Upper lobe of left lung (tissue), 6 donors: ENCODE results near the gene MDC1. TPM values are rescaled to one million over a fixed set of nuclear protein-coding genes. Genes with fewer than 3 reads are reported as not detected.

Source experiments
- ATAC-seq, 2 donors: fragments of 200-7000 bp; cut with Tn5 transposase; one replicate each; pipeline ENCODE4 v1.9.1; 2022; ENCODE audit warnings: mild to moderate bottlenecking in 2 of 2, moderate library complexity in 2 of 2; ENCODE audit not compliant: low FRiP score in 2 of 2
- DNase-seq, 2 donors: peaks; one replicate each; pipeline ENCODE4 v3.0.0-alpha.2; 2019 to 2020
- H3K27ac ChIP-seq, 4 donors: fragments of 200-600 bp; sonication (generic); one replicate each; pipeline ENCODE4 v1.5.1; 2016 to 2019
- H3K27me3 ChIP-seq, 4 donors: fragments of 200-600 bp; sonication (generic); one replicate each; pipeline ENCODE4 v1.5.1; 2017 to 2019
- H3K36me3 ChIP-seq, 4 donors: fragments of 200-600 bp; sonication (generic); one replicate each; pipeline ENCODE4 v1.5.1; 2016 to 2019
- H3K4me1 ChIP-seq, 4 donors: fragments of 200-600 bp; sonication (generic); one replicate each; pipeline ENCODE4 v1.5.1; 2018 to 2019
- H3K4me3 ChIP-seq, 4 donors: fragments of 200-600 bp; sonication (generic); one replicate each; pipeline ENCODE4 v1.5.1; 2017 to 2019; ENCODE audit warnings: mild to moderate bottlenecking in 2 of 4, moderate library complexity in 1 of 4
- H3K9me3 ChIP-seq, 4 donors: fragments of 200-600 bp; sonication (generic); one replicate each; pipeline ENCODE4 v1.5.1; 2018 to 2019
- EP300 ChIP-seq, 4 donors: sonication (generic); formaldehyde crosslinking; IDR thresholded peaks; one replicate each; pipeline ENCODE4 v1.5.1; 2017; ENCODE audit warnings: antibody characterized with exemption in 4 of 4, control low read depth in 2 of 4
- POLR2A ChIP-seq, 4 donors: fragments of 450-650 bp; IDR thresholded peaks; one replicate each; pipeline ENCODE4 v1.5.1; 2016 to 2017; ENCODE audit warnings: antibody characterized with exemption in 4 of 4, mild to moderate bottlenecking in 2 of 4
- POLR2AphosphoS5 ChIP-seq, 2 donors: sonication (generic); formaldehyde crosslinking; IDR thresholded peaks; one replicate each; pipeline ENCODE4 v1.5.1; 2017; ENCODE audit warnings: antibody characterized with exemption in 2 of 2
- WGBS, 2 donors: methylation state at CpG; one replicate each; pipeline ENCODE4 v1.1.5; 2017 to 2018; 5-methylcytosine and 5-hydroxymethylcytosine counted together
- total RNA-seq, 6 donors: library from RNA; depleted of rRNA in 4 of 6; stranded (reverse); fragments of >200 nt in 4 of 6; gene quantifications; one replicate each; pipeline versions ENCODE4 v1.1.0 to v1.2.1, GENCODE V29; 2016 to 2021
- TF ChIP-seq, protein P1 (sequence below), 6 experiments: fragments of 450-650 bp in 4 of 6; fragments of 200-600 bp in 2 of 6; sonication (generic) in 2 of 6; IDR thresholded peaks; one replicate each; pipeline ENCODE4 v1.5.1; 2016 to 2019; ENCODE audit warnings: antibody characterized with exemption in 6 of 6
- donor health status: DM: no; HTN: no; CAD: no; lungs with moderate emphysema.
- donor health status: DM: no; HTN: yes; CAD: no; lungs with severe emphysema.

The MDC1 gene
- total RNA-seq, 6 donors from 2014 or later: 13.5 to 33.5 (median 24.2) TPM

- H3K27me3 ChIP-seq: no peaks in the 10 kb centered on the region
- 90 to 94% methylated on average over 12 of the region's 12 CpGs for WGBS, 2 donors
- no peaks in the 10 kb centered on the region for H3K9me3 ChIP-seq
- H3K4me3 ChIP-seq: no peak overlapping the region
- ATAC-seq (no peak), DNase-seq (no peak)
- H3K4me1 ChIP-seq: peaks cover 20 to 31% (median 22%) of the 10 kb centered on the region in 4 donors
- peaks cover 27 to 98% (median 71%) of the 10 kb centered on the region in 4 donors for H3K36me3 ChIP-seq
- TF ChIP-seq EP300 (IDR thresholded peaks at IDR 0.05) (no peak), POLR2A (IDR thresholded peaks at IDR 0.05) (no peak), POLR2AphosphoS5 (IDR thresholded peaks at IDR 0.05) (no peak)
- TF ChIP-seq, protein P1, sequence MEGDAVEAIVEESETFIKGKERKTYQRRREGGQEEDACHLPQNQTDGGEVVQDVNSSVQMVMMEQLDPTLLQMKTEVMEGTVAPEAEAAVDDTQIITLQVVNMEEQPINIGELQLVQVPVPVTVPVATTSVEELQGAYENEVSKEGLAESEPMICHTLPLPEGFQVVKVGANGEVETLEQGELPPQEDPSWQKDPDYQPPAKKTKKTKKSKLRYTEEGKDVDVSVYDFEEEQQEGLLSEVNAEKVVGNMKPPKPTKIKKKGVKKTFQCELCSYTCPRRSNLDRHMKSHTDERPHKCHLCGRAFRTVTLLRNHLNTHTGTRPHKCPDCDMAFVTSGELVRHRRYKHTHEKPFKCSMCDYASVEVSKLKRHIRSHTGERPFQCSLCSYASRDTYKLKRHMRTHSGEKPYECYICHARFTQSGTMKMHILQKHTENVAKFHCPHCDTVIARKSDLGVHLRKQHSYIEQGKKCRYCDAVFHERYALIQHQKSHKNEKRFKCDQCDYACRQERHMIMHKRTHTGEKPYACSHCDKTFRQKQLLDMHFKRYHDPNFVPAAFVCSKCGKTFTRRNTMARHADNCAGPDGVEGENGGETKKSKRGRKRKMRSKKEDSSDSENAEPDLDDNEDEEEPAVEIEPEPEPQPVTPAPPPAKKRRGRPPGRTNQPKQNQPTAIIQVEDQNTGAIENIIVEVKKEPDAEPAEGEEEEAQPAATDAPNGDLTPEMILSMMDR (IDR thresholded peaks at IDR 0.05): no peak
- H3K27ac ChIP-seq: no peak overlapping the region
Observed at GRCh38 chr6:30732237-30732943, 15.3 kb upstream of the MDC1 start.

DNA sequence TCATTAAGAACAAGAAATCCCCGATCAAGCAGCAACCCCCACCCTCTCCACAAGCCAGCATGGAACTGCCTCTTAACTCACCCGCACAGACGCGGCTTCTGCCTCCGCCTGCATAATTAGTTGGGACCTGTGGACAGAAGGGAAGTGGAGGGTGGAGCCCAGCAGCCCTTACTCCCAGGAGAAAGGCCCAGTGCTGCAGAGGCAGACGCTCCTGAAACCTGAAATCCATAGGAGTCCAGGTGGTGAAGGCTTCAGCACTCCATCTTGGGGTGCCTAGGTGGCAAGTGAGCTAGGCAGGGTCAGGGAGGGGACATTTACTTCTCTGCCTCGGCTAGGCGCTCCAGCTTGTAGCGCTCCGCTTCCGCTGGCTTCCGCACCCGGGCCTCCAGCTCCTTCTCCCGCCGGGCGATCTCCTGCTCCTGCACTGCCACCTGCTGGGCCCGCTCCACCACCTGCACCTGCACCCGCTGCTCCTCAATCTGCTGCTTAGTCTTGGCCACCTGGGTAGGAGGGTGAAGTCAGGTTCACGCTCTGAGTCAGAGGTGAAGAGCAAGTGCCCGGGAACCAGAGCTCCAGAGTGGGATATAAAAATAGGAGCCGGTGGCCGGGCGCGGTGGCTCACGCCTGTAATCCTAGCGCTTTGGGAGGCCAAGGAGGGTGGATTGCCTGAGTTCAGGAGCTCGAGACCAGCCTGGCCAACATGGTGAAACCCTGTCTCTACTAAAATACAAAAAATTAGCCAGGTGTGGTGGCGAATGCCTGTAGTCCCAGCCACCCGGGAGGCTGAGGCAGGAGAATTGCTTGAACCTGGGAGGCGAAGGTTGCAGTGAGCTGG lies 13.7 kb upstream of the MDC1 start:
- Histone ChIP-seq H3K36me3 (peaks cover 27 to 98% (median 73%) of the 10 kb centered on the region in 4 donors), H3K27ac (peak overlapping the region in 2 of 4 donors; percentile 35 to 53), H3K4me3 (peak overlapping the region in 1 of 4 donors; percentile 23), H3K9me3 (no peaks in the 10 kb centered on the region), H3K4me1 (peaks cover 9 to 17% (median 10%) of the 10 kb centered on the region in 4 donors), H3K27me3 (no peaks in the 10 kb centered on the region)
- WGBS, 2 donors: 36 to 71% methylated on average over 16 to 30 of the region's 30 CpGs
- peak; percentile 88 to 91 for DNase-seq
- ATAC-seq: peak; percentile 79 to 88
- TF ChIP-seq EP300 (IDR thresholded peaks at IDR 0.05): no peak
- TF ChIP-seq, protein P1 (IDR thresholded peaks at IDR 0.05): peak; percentile 49 to 86 (median 74)

- TF ChIP-seq POLR2A (IDR thresholded peaks at IDR 0.05): no peak
- TF ChIP-seq, protein P1 (IDR thresholded peaks at IDR 0.05): no peak
- no peak for TF ChIP-seq EP300 (IDR thresholded peaks at IDR 0.05)
- TF ChIP-seq POLR2AphosphoS5 (IDR thresholded peaks at IDR 0.05): no peak
- Histone ChIP-seq H3K36me3 (peaks cover 42 to 98% (median 80%) of the 10 kb centered on the region in 4 donors), H3K9me3 (no peaks in the 10 kb centered on the region), H3K27ac (peak overlapping the region in 2 of 4 donors; percentile 11 to 22), H3K4me3 (no peak overlapping the region), H3K27me3 (no peaks in the 10 kb centered on the region), H3K4me1 (peaks cover 10 to 42% (median 26%) of the 10 kb centered on the region in 4 donors)
- DNase-seq (no peak), ATAC-seq (no peak)
- WGBS, 2 donors: 70 to 72% methylated on average over 6 to 7 of the region's 7 CpGs
Observed at GRCh38 chr6:30727920-30728553, 11.0 kb upstream of the MDC1 start.

DNA sequence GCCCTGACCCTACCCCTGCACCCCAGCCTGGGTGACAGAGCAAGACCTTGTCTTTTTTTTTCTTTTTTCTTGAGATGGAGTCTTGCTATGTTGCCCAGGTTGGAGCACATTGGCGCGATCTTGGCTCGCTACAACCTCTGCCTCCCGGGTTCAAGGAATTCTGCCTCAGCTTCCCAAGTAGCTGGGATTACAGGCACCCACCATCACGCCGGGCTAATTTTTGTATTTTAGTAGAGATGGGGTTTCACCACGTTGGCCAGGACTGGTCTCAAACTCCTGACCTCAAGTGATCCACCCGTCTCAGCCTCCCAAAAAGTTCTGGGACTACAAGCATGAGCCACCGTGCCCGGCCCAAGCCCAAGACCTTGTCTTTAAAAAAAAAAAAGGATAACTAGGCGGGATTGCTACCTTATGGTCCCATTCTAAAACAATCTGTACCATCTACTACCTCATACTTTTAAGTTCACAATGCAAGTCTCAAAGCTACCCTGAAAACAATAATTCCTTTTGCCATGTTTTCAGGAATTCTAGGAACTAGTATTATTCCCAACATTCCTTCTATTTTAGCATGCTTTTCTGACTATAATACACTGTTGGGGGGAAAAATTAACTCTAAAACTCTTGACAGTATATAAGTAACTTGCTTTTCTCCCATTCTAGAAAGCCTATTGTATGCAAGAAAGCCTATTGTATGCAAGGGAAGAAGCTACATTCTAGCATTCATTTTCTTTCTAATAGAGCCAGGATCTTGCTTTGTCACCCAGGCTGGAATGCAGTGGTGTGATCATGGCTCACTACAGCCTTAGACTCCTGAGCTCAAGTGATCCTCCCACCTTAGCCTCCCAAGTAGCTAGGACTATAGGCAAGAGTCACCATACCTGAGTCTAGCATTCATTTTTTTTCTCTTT lies 9.7 kb upstream of the MDC1 start:
- no peaks in the 10 kb centered on the region for H3K27me3 ChIP-seq
- peaks cover 21 to 54% (median 38%) of the 10 kb centered on the region in 4 donors for H3K4me1 ChIP-seq
- 87 to 91% methylated on average over 11 of the region's 11 CpGs for WGBS, 2 donors
- H3K9me3 ChIP-seq: no peaks in the 10 kb centered on the region
- TF ChIP-seq POLR2AphosphoS5 (IDR thresholded peaks at IDR 0.05): no peak
- TF ChIP-seq EP300 (IDR thresholded peaks at IDR 0.05): no peak
- no peak for TF ChIP-seq POLR2A (IDR thresholded peaks at IDR 0.05)
- TF ChIP-seq, protein P1 (IDR thresholded peaks at IDR 0.05): no peak
- peak overlapping the region in 1 of 4 donors; percentile 32 for H3K27ac ChIP-seq
- no peak for ATAC-seq
- H3K36me3 ChIP-seq: peaks cover 40 to 94% (median 73%) of the 10 kb centered on the region in 4 donors
- DNase-seq: no peak
- H3K4me3 ChIP-seq: no peak overlapping the region
